NB4 (cell line): ENCODE results near the gene DCAF11.

Source experiments
- DNase-seq: peaks from one replicate; pipeline ENCODE4 v3.0.0; 2010; ENCODE audit warnings: low read depth
- H3K4me3 ChIP-seq: one replicate; pipeline ENCODE4 v1.5.1; 2011; ENCODE audit warnings: mild to moderate bottlenecking, low read depth, low read length, moderate library complexity
- CTCF ChIP-seq: IDR thresholded peaks from one replicate; pipeline ENCODE4 v1.5.1; 2012; ENCODE audit warnings: low read depth, low read length
- MAX ChIP-seq: IDR thresholded peaks from 2 replicates; pipeline ENCODE4 v1.6.1; 2011; ENCODE audit warnings: low read depth, low read length
- MYC ChIP-seq: IDR thresholded peaks from 2 replicates; pipeline ENCODE4 v1.6.1; 2011; ENCODE audit warnings: low read depth, low read length
- POLR2A ChIP-seq: IDR thresholded peaks from 2 replicates; pipeline ENCODE4 v1.6.1; 2011; ENCODE audit warnings: mild to moderate bottlenecking; ENCODE audit not compliant: insufficient read length; ENCODE audit errors: extremely low read depth

DCAF11 gene

GRCh38 chr14:24131549-24131966 is 17.0 kb downstream of the DCAF11 start:
- no peak for DNase-seq
- TF ChIP-seq MYC, result no peak
- no peak overlapping the region for H3K4me3 ChIP-seq

- no peak for DNase-seq
- no peak for TF ChIP-seq MYC
- TF ChIP-seq CTCF, result no peak
- no peak for TF ChIP-seq MAX
- no peak for TF ChIP-seq POLR2A
- no peak overlapping the region for H3K4me3 ChIP-seq
These were observed 17.6 kb downstream of the DCAF11 start for GRCh38 chr14:24132061-24132685.

GRCh38 chr14:24132976-24133375 is 18.4 kb downstream of the DCAF11 start:
- no peak for DNase-seq
- TF ChIP-seq MYC, result no peak
- no peak for TF ChIP-seq CTCF
- no peak for TF ChIP-seq MAX
- no peak for TF ChIP-seq POLR2A

GRCh38 chr14:24133735-24134134 is 19.2 kb downstream of the DCAF11 start:
- no peak for TF ChIP-seq CTCF
- TF ChIP-seq MAX, result no peak
- TF ChIP-seq MYC, result no peak
- TF ChIP-seq POLR2A, result no peak
- DNase-seq, result no peak
- no peak overlapping the region for H3K4me3 ChIP-seq

More at GRCh38 chr14:24132976-24133375, 18.4 kb downstream of the DCAF11 start:
- no peak overlapping the region for H3K4me3 ChIP-seq

- no peak for DNase-seq
- peak overlapping the region; percentile 49 for H3K4me3 ChIP-seq
- TF ChIP-seq MAX, result no peak
- no peak for TF ChIP-seq POLR2A
These were observed 20.9 kb downstream of the DCAF11 start for GRCh38 chr14:24135584-24135833.

- DNase-seq, result peak; percentile 92
- H3K4me3 ChIP-seq, result peak within 1 kb of the TSS; percentile 60
- TF ChIP-seq POLR2A, result peak; percentile 76
- peak; percentile 33; the same call in 1 of the 2 replicates for TF ChIP-seq MAX
- no peak for TF ChIP-seq CTCF
- peak; percentile 42; the same call in 1 of the 2 replicates for TF ChIP-seq MYC
These were observed 21.5 kb downstream of the DCAF11 start, which contains the start of gene PSME1 for GRCh38 chr14:24135834-24136683. Gene PSME1, plus strand, starts transcription at chr14:24136194. Its CDS starts 69 bp downstream, at chr14:24136263.
